HepG2 (cell line): ENCODE data around the gene TRAF4. TPM values are rescaled to one million over a fixed set of nuclear protein-coding genes. Genes with fewer than 3 reads are reported as not detected.

Source experiments
- E2F1 ChIP-seq: sonication (generic); formaldehyde crosslinking; IDR thresholded peaks from 2 replicates; pipeline ENCODE4 v1.5.0; 2020; ENCODE audit warnings: missing genetic modification reagents
- HIC2 ChIP-seq: sonication (generic); formaldehyde crosslinking; IDR thresholded peaks from 2 replicates; pipeline ENCODE4 v1.9.0; 2022; ENCODE audit warnings: low read depth, missing genetic modification reagents
- MXD4 ChIP-seq: IDR thresholded peaks from 2 replicates; pipeline ENCODE4 v1.6.1; 2016; ENCODE audit warnings: mild to moderate bottlenecking, missing biosample characterization, missing genetic modification reagents
- PHF8 ChIP-seq: sonication (generic); formaldehyde crosslinking; IDR thresholded peaks from 2 replicates; pipeline ENCODE4 v1.5.0; 2020; ENCODE audit warnings: missing genetic modification reagents
- PTBP1 ChIP-seq: fragments of 200-400 bp; formaldehyde crosslinking; IDR thresholded peaks from 2 replicates; pipeline ENCODE4 v1.6.1; 2018; ENCODE audit warnings: low read length, low read depth; ENCODE audit not compliant: poor library complexity, severe bottlenecking
- RFX1 ChIP-seq: fragments of 450-650 bp; IDR thresholded peaks from 2 replicates; pipeline ENCODE4 v1.6.1; 2017
- ZNF407 ChIP-seq: sonication (generic); formaldehyde crosslinking; IDR thresholded peaks from one replicate; pipeline ENCODE4 v1.5.1; 2020; ENCODE audit warnings: mild to moderate bottlenecking, missing genetic modification reagents; ENCODE audit errors: not compliant biosample characterization
- ZNF431 ChIP-seq: sonication (generic); formaldehyde crosslinking; IDR thresholded peaks from 2 replicates; pipeline ENCODE4 v1.9.0; 2022; ENCODE audit warnings: missing genetic modification reagents, low read depth, mild to moderate bottlenecking, borderline replicate concordance
- ZNF619 ChIP-seq: sonication (generic); formaldehyde crosslinking; IDR thresholded peaks from 2 replicates; pipeline ENCODE4 v1.4.0; 2020; ENCODE audit warnings: mild to moderate bottlenecking, missing genetic modification reagents
- ZNF629 ChIP-seq: sonication (generic); formaldehyde crosslinking; conservative IDR thresholded peaks from 2 replicates; pipeline ENCODE4 v1.5.0; 2020; ENCODE audit warnings: missing genetic modification reagents
- polyA plus RNA-seq, 8 experiments: library from polyadenylated mRNA; depleted of rRNA in 3 of 8; stranded (reverse) in 7 of 8; unstranded in 1 of 8; fragments of >200 nt; fragmentation: Illumina TruSeq in 4 of 8; extraction: Trizol in 4 of 8; gene quantifications; 2 replicates each; pipeline versions ENCODE4 v1.2.1 to v1.2.3, GENCODE V29; 2011 to 2016; ENCODE audit warnings: low read depth in 4 of 8, missing spikeins in 1 of 8, mixed read lengths in 1 of 8; ENCODE audit not compliant: insufficient read depth in 1 of 8
- total RNA-seq, 5 experiments: library from RNA; depleted of rRNA; stranded (reverse); fragments of >200 nt; fragmentation: Illumina TruSeq; extraction: Trizol; gene quantifications; 2 replicates each; pipeline ENCODE4 v1.2.3, GENCODE V29; 2016; ENCODE audit warnings: low read depth in 1 of 5
- TF ChIP-seq, protein P1 (sequence below), 2 experiments: fragments of 450-650 bp in 1 of 2; sonication (generic) in 1 of 2; formaldehyde crosslinking; IDR thresholded peaks; 2 replicates each; pipeline versions ENCODE4 v1.5.0 to v1.8.0; 2020 to 2022; ENCODE audit warnings: mild to moderate bottlenecking in 1 of 2, missing genetic modification reagents in 1 of 2
- TF ChIP-seq, protein P2 (sequence below): sonication (generic); formaldehyde crosslinking; IDR thresholded peaks from 2 replicates; pipeline ENCODE4 v1.4.0; 2020; ENCODE audit warnings: mild to moderate bottlenecking, missing genetic modification reagents

The TRAF4 gene
- total and polyA plus RNA-seq, 2 of the 13 experiments (the other 11 are each of a cell fraction or from before 2014, with no cell fraction given), result 86.0 to 89.9 TPM

- TF ChIP-seq HIC2, result peak; percentile 53; the same call in 1 of the 2 replicates
- peak; percentile 3; the same call in 1 of the 2 replicates for TF ChIP-seq ZNF629 (CRISPR knock-in tag)
- TF ChIP-seq ZNF431 (CRISPR knock-in tag), result peak; percentile 27; the same call in 1 of the 2 replicates
- TF ChIP-seq ZNF407, result peak; percentile 68
- TF ChIP-seq RFX1, result no peak; the same call in 1 of the 2 replicates
- peak; percentile 91 for TF ChIP-seq PTBP1
- peak; percentile 57; the same call in 1 of the 2 replicates for TF ChIP-seq E2F1 (CRISPR knock-in tag)
- peak; percentile 71; the same call in 1 of the 2 replicates for TF ChIP-seq MXD4
- TF ChIP-seq, protein P1, sequence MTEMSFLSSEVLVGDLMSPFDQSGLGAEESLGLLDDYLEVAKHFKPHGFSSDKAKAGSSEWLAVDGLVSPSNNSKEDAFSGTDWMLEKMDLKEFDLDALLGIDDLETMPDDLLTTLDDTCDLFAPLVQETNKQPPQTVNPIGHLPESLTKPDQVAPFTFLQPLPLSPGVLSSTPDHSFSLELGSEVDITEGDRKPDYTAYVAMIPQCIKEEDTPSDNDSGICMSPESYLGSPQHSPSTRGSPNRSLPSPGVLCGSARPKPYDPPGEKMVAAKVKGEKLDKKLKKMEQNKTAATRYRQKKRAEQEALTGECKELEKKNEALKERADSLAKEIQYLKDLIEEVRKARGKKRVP (CRISPR knock-in tag; IDR thresholded peaks at IDR 0.05), result peak in 1 of 2 experiments; percentile 16; a peak in 1 of 4 replicates
- peak; percentile 42 for TF ChIP-seq PHF8 (CRISPR knock-in tag)
- 0 out of 2 replicates have a peak, but pooled peaks have one; percentile 37 for TF ChIP-seq ZNF619 (CRISPR knock-in tag)
- TF ChIP-seq, protein P2, sequence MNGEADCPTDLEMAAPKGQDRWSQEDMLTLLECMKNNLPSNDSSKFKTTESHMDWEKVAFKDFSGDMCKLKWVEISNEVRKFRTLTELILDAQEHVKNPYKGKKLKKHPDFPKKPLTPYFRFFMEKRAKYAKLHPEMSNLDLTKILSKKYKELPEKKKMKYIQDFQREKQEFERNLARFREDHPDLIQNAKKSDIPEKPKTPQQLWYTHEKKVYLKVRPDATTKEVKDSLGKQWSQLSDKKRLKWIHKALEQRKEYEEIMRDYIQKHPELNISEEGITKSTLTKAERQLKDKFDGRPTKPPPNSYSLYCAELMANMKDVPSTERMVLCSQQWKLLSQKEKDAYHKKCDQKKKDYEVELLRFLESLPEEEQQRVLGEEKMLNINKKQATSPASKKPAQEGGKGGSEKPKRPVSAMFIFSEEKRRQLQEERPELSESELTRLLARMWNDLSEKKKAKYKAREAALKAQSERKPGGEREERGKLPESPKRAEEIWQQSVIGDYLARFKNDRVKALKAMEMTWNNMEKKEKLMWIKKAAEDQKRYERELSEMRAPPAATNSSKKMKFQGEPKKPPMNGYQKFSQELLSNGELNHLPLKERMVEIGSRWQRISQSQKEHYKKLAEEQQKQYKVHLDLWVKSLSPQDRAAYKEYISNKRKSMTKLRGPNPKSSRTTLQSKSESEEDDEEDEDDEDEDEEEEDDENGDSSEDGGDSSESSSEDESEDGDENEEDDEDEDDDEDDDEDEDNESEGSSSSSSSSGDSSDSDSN (CRISPR knock-in tag), result peak; percentile 81
Measured at GRCh38 chr17:28743243-28744103, at the start of gene TRAF4 (continued).
